ENCODE data around the gene IDH3G.

DNA sequence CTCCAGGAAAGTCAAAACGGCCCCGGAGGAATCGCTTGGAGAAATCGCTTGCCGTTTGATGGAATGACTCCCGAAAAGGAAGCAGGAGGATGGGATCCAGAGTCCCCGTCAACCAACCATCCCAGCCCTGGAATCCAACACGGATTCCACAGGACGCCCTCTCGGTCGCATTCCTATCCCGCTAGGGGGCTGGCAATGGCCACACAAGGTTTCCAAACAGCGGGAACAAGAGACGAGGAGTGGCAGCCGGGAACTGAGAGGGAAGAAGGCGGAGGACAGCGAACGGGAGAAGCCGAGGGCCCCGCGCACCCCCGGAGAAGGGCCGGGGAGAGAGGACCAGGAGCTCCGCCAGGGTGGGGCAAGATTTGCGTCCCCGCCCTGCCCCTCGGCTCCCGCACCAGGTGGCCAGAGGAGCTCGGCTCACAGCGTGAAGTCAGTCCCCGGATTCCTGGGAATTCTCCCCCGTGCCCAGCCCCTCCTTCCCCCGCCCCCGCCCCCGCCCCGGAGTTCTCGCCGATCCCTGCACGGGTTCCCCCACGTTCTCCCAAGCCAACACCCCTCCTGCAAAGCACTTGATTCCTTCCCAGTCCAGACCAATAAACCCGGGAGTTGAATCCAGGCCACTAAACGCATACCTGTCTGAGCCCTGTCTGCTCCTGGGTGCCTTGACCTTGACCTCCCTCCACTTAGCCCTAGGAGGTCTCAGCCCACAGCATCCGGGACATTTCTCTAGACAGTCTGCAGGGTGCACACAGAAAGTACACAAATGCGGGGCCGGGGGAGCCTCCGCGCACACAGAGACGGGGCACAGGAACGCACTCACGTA lies 34.8 kb upstream of the IDH3G start:
- TF ChIP-seq, protein P1, sequence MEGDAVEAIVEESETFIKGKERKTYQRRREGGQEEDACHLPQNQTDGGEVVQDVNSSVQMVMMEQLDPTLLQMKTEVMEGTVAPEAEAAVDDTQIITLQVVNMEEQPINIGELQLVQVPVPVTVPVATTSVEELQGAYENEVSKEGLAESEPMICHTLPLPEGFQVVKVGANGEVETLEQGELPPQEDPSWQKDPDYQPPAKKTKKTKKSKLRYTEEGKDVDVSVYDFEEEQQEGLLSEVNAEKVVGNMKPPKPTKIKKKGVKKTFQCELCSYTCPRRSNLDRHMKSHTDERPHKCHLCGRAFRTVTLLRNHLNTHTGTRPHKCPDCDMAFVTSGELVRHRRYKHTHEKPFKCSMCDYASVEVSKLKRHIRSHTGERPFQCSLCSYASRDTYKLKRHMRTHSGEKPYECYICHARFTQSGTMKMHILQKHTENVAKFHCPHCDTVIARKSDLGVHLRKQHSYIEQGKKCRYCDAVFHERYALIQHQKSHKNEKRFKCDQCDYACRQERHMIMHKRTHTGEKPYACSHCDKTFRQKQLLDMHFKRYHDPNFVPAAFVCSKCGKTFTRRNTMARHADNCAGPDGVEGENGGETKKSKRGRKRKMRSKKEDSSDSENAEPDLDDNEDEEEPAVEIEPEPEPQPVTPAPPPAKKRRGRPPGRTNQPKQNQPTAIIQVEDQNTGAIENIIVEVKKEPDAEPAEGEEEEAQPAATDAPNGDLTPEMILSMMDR (IDR thresholded peaks at IDR 0.05) = no peak
- no peak for TF ChIP-seq EZH2 (IDR thresholded peaks at IDR 0.05; ENCODE audit: borderline replicate concordance, insufficient read depth, low read depth, low read length, poor library complexity, severe bottlenecking)
